ENCODE measurements around the gene TOX3. TPM values are rescaled to one million over a fixed set of nuclear protein-coding genes. Genes with fewer than 3 reads are reported as not detected.

Gene TOX3
- total RNA-seq, 4 donors from 2014 or later, result 0.47 TPM; not detected in 3

DNA sequence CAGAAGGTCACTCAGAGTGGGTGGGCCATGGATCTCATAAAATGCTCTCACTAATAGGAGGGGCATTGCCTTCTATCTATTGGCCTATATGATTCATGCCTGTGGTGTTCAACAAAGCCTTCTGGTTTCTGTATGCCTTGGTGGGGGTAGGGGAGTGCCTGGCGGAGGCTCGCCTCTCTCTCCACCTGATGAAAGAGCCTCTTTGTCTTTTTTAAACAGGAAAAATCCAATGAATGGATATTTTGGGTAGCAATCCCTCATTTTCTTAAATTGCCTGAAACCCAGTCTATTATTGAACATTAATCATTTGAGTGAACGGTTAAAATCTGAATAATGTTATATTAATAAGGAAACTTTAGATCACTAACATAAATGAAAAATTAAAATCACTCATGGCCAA lies 90.6 kb downstream of the TOX3 start:
- Histone ChIP-seq H3K4me1 (no peaks in the 10 kb centered on the region), H3K36me3 (no peaks in the 10 kb centered on the region), H3K27ac (no peak overlapping the region), H3K27me3 (no peaks in the 10 kb centered on the region), H3K9me3 (no peaks in the 10 kb centered on the region), H3K4me3 (no peak overlapping the region)
- DNase-seq, result no peak
- TF ChIP-seq, protein P1, sequence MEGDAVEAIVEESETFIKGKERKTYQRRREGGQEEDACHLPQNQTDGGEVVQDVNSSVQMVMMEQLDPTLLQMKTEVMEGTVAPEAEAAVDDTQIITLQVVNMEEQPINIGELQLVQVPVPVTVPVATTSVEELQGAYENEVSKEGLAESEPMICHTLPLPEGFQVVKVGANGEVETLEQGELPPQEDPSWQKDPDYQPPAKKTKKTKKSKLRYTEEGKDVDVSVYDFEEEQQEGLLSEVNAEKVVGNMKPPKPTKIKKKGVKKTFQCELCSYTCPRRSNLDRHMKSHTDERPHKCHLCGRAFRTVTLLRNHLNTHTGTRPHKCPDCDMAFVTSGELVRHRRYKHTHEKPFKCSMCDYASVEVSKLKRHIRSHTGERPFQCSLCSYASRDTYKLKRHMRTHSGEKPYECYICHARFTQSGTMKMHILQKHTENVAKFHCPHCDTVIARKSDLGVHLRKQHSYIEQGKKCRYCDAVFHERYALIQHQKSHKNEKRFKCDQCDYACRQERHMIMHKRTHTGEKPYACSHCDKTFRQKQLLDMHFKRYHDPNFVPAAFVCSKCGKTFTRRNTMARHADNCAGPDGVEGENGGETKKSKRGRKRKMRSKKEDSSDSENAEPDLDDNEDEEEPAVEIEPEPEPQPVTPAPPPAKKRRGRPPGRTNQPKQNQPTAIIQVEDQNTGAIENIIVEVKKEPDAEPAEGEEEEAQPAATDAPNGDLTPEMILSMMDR (IDR thresholded peaks at IDR 0.05 in 4 of 5, conservative IDR thresholded peaks at IDR 0.05 in 1 of 5), result no peak
- TF ChIP-seq POLR2A (IDR thresholded peaks at IDR 0.05), result no peak
- in situ Hi-C loops (cut with MboI; ENCODE audit: low sequenced_read_pairs in 4 of 4) (no loop called here), intact Hi-C loops (cut with DNase I; ENCODE audit: low total_unique reads) (no loop called here)
- ATAC-seq, result no peak

DNA sequence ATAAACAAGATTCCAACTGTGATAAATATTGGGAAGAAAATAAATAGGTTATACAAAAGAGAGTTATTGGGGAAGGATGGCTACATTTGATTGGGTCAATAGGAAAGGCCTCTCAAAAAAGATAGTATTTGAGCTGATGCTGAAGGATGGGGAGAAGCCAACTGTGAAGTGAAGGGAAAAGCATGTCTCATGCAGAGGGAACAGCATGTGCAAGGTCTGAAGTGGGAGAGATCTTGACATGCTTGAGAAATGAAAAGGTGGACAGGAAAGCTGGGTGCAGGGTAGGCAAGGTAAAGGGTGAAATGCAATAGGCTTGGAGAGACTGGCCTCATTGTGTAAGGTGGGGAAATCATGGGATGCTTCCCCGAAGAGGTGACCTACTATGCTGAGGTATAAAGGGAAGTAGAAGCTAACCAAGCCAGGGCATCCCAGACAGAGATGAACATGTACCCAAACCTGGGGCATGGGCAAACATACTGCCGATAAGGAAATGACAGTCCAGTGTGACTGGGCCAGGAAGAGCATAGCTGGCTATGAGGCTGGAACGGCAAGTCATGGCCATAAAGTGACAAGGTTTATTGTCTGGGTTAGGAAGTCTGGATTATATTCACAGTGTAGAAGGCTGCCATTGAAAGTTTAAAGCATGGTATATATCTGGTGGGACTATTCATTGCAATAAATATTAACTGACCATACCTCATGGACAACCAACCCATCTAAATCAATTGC lies 91.2 kb downstream of the TOX3 start:
- in situ Hi-C loops (cut with MboI; ENCODE audit: low sequenced_read_pairs in 4 of 4), result no loop called here
- no peaks in the 10 kb centered on the region for H3K27me3 ChIP-seq
- H3K4me3 ChIP-seq, result no peak overlapping the region
- ATAC-seq (no peak), DNase-seq (no peak)
- no peak for TF ChIP-seq POLR2A (IDR thresholded peaks at IDR 0.05)
- TF ChIP-seq, protein P1 (IDR thresholded peaks at IDR 0.05 in 4 of 5, conservative IDR thresholded peaks at IDR 0.05 in 1 of 5), result no peak
- no peaks in the 10 kb centered on the region for H3K9me3 ChIP-seq
- H3K4me1 ChIP-seq, result no peaks in the 10 kb centered on the region
- no peaks in the 10 kb centered on the region for H3K36me3 ChIP-seq
- intact Hi-C loops (cut with DNase I; ENCODE audit: low total_unique reads), result no loop called here
- no peak overlapping the region for H3K27ac ChIP-seq

DNA sequence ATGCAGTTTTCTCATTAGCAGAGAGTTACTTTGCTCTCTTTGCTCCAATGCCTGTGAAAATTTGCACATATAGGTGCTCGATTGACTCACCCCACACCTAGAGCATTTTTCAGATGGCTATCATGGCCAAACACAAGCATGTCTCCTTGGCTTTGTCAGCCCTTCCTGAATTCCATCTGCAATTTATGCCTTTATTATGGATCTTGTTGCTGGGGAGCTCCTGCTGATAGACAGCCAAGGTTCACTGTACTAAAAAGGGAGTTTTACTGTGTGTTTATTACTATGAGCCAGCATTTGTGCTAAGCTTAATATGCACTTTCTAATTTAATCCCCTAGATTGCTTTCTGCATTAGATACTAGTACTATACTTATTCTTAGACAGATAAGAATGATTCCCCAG lies 93.3 kb downstream of the TOX3 start:
- no peaks in the 10 kb centered on the region for H3K4me1 ChIP-seq
- in situ Hi-C loops (cut with MboI; ENCODE audit: low sequenced_read_pairs in 4 of 4), result no loop called here
- no peak for ATAC-seq
- TF ChIP-seq, protein P1 (IDR thresholded peaks at IDR 0.05 in 4 of 5, conservative IDR thresholded peaks at IDR 0.05 in 1 of 5), result no peak
- no peak for TF ChIP-seq POLR2A (IDR thresholded peaks at IDR 0.05)
- DNase-seq, result no peak
- no peaks in the 10 kb centered on the region for H3K36me3 ChIP-seq
- H3K9me3 ChIP-seq, result no peaks in the 10 kb centered on the region
- no peak overlapping the region for H3K27ac ChIP-seq
- intact Hi-C loops (cut with DNase I; ENCODE audit: low total_unique reads), result no loop called here
- no peaks in the 10 kb centered on the region for H3K27me3 ChIP-seq
- H3K4me3 ChIP-seq, result no peak overlapping the region

GRCh38 chr16:52451971-52452421 lies 94.9 kb downstream of the TOX3 start:
- Histone ChIP-seq H3K4me3 (no peak overlapping the region), H3K27me3 (no peaks in the 10 kb centered on the region), H3K9me3 (no peaks in the 10 kb centered on the region), H3K27ac (no peak overlapping the region), H3K4me1 (no peaks in the 10 kb centered on the region), H3K36me3 (no peaks in the 10 kb centered on the region)
- intact Hi-C loops (cut with DNase I; ENCODE audit: low total_unique reads) (no loop called here), in situ Hi-C loops (cut with MboI; ENCODE audit: low sequenced_read_pairs in 4 of 4) (no loop called here)
- DNase-seq (no peak), ATAC-seq (no peak)
- no peak for TF ChIP-seq POLR2A (IDR thresholded peaks at IDR 0.05)
- TF ChIP-seq, protein P1 (IDR thresholded peaks at IDR 0.05 in 4 of 5, conservative IDR thresholded peaks at IDR 0.05 in 1 of 5), result no peak

DNA sequence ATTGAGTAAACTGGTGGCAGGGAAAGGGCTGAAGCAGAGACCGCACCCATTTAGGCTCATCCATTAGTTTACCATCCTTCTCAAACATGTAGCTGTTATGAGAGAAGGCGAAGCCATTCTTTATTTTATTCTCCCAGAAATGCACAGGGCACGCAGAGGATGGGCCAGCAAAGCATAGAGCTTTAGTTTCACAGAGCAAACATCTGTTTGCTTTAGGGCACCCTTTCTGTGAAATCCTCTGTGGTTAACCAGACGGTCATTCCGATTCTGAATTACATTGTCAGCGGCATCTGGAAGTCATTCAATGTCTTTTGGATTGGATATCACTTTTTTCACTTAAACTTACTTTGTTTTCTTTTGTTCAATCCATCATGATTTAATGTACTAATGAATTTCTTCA lies 96.0 kb downstream of the TOX3 start:
- no peak overlapping the region for H3K4me3 ChIP-seq
- ATAC-seq (no peak), DNase-seq (no peak)
- intact Hi-C loops (cut with DNase I; ENCODE audit: low total_unique reads), result no loop called here
- no peaks in the 10 kb centered on the region for H3K4me1 ChIP-seq
- in situ Hi-C loops (cut with MboI; ENCODE audit: low sequenced_read_pairs in 4 of 4), result no loop called here
- no peaks in the 10 kb centered on the region for H3K9me3 ChIP-seq
- H3K36me3 ChIP-seq, result no peaks in the 10 kb centered on the region
- TF ChIP-seq, protein P1 (IDR thresholded peaks at IDR 0.05 in 4 of 5, conservative IDR thresholded peaks at IDR 0.05 in 1 of 5), result no peak
- no peak for TF ChIP-seq POLR2A (IDR thresholded peaks at IDR 0.05)
- H3K27ac ChIP-seq, result no peak overlapping the region
- H3K27me3 ChIP-seq, result no peaks in the 10 kb centered on the region

Data from gastrocnemius medialis (tissue), 4 donors.